Measurements from ENCODE around the gene ANAPC15.
"Not testable (repeated sequence)": the region's sequence is repeated elsewhere in the genome, so short reads cannot be mapped to it uniquely, and the experiment has no call there.

ANAPC15 gene

DNA sequence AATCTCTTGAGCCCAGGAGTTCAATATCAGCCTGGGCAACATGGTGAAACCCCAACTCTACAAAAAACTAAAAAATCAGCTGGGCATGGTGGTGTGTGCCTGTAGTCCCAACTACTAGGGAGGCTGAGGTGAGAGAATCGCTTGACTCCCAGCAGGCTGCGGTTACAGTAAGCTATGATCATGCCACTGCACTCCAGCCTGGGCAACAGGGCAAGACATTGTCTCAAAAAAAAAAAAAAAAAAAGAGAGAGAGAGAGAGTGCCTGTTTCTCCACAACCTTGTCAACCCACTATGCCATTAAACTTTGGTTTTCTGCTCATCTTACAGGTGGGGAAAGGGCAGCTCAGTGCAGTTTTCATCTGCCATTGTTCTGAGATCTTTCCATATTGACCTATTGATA, 28.2 kb upstream of the ANAPC15 start:
- no peak overlapping the region for H3K4me3 ChIP-seq (ENCODE audit: low read depth, low read length)
- no peak overlapping the region for H3K9ac ChIP-seq (ENCODE audit: low read depth, low read length)
- no peaks in the 10 kb centered on the region for H3K4me1 ChIP-seq (ENCODE audit: control insufficient read depth, insufficient read depth, low read length)
- no peaks in the 10 kb centered on the region for H3K27me3 ChIP-seq (ENCODE audit: control insufficient read depth, insufficient read depth, low read length)
- no peaks in the 10 kb centered on the region for H3K36me3 ChIP-seq (ENCODE audit: control insufficient read depth, insufficient read depth, low read length)
- no peaks in the 10 kb centered on the region for H3K9me3 ChIP-seq (ENCODE audit: control insufficient read depth, insufficient read depth, low read length)

DNA sequence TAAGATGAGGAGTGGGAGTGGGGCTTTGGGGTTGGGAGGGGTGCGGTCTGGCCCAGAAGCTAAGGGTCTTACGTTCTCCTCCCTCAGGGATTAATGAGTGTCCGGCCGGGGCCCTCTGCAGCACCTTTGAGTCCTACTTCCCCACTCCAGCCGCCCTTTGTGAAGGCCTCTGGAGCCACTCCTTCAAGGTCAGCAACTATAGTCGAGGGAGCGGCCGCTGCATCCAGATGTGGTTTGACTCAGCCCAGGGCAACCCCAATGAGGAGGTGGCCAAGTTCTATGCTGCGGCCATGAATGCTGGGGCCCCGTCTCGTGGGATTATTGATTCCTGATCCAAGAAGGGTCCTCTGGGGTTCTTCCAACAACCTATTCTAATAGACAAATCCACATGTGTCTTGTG, 27.0 kb upstream of the ANAPC15 start:
- no peaks in the 10 kb centered on the region for H3K27me3 ChIP-seq (ENCODE audit: control insufficient read depth, insufficient read depth, low read length)

GRCh38 chr11:72138821-72139390, 26.4 kb upstream of the ANAPC15 start:
- H3K9ac ChIP-seq (ENCODE audit: low read depth, low read length), result no peak overlapping the region
- no peaks in the 10 kb centered on the region for H3K27me3 ChIP-seq (ENCODE audit: control insufficient read depth, insufficient read depth, low read length)
- H3K9me3 ChIP-seq (ENCODE audit: control insufficient read depth, insufficient read depth, low read length), result no peaks in the 10 kb centered on the region
- no peaks in the 10 kb centered on the region for H3K4me1 ChIP-seq (ENCODE audit: control insufficient read depth, insufficient read depth, low read length)
- no peak overlapping the region for H3K4me3 ChIP-seq (ENCODE audit: low read depth, low read length)
- no peaks in the 10 kb centered on the region for H3K36me3 ChIP-seq (ENCODE audit: control insufficient read depth, insufficient read depth, low read length)

More for the DNA sequence above, 27.0 kb upstream of the ANAPC15 start:
- Histone ChIP-seq H3K9ac (ENCODE audit: low read depth, low read length) (no peak overlapping the region), H3K9me3 (ENCODE audit: control insufficient read depth, insufficient read depth, low read length) (no peaks in the 10 kb centered on the region), H3K4me1 (ENCODE audit: control insufficient read depth, insufficient read depth, low read length) (no peaks in the 10 kb centered on the region), H3K4me3 (ENCODE audit: low read depth, low read length) (no peak overlapping the region), H3K36me3 (ENCODE audit: control insufficient read depth, insufficient read depth, low read length) (no peaks in the 10 kb centered on the region)

DNA sequence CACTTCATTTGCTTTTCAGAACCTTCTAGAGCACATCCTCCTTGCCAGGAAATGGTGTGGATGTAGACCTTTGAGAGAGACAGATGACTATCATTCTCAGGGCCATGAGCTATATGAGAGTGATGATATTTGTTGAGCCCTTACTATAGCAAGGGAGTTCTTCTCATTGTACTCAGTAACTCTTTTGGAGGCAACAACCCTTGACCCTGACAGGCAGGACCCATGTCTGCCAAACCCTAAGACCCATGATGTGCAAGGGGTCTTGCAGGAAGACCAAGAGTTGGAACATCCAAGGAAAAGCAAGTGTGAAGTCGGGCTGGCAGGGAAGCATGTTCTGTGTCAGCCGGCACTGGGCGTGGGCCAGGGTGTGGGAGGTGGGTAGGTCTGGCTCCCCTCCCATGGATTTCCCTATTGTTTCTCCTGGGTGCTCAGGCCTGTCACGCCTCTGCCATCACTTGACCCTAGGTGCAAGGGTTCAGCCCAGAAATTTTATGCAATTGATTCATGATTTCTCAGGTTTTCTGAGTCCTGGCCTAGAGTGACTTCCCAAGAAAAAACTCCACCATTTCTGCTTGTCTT, 24.3 kb upstream of the ANAPC15 start:
- Histone ChIP-seq H3K36me3 (ENCODE audit: control insufficient read depth, insufficient read depth, low read length) (no peaks in the 10 kb centered on the region), H3K9me3 (ENCODE audit: control insufficient read depth, insufficient read depth, low read length) (no peaks in the 10 kb centered on the region), H3K4me3 (ENCODE audit: low read depth, low read length) (no peak overlapping the region), H3K4me1 (ENCODE audit: control insufficient read depth, insufficient read depth, low read length) (no peaks in the 10 kb centered on the region), H3K9ac (ENCODE audit: low read depth, low read length) (no peak overlapping the region), H3K27me3 (ENCODE audit: control insufficient read depth, insufficient read depth, low read length) (peaks cover 2% of the 10 kb centered on the region)

DNA sequence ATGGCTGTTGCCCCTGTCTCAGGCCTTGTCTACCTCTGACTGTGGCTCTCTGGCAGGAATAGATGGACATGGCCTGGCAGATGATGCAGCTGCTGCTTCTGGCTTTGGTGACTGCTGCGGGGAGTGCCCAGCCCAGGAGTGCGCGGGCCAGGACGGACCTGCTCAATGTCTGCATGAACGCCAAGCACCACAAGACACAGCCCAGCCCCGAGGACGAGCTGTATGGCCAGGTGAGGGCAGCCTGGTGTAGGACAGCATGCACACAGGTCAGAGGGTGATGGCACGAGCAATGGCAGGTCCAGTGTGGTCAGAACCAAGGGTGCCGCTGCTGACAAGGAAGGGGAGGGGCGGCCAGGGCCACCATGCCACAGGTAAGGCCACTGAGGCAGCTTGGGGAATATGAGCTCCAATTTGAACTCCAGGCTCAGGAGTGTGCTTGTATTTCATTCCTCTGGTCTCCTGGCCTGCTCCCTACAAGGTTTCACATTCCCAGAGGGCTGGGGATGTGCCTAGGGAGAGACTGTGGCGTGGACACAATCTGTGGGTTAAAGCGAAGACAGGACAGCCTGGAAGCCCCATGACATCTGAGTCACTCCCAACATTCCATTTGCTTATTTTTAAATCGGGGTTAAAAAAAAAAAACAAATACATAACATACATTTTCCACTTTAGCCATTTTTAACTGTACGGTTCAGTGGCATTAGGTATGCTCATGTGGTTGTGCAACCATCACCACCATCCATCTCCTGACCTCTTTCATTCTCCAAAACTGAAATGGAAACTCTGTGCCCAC, 23.6 kb upstream of the ANAPC15 start:
- Histone ChIP-seq H3K4me1 (ENCODE audit: control insufficient read depth, insufficient read depth, low read length) (no peaks in the 10 kb centered on the region), H3K27me3 (ENCODE audit: control insufficient read depth, insufficient read depth, low read length) (peaks cover 2% of the 10 kb centered on the region), H3K9me3 (ENCODE audit: control insufficient read depth, insufficient read depth, low read length) (no peaks in the 10 kb centered on the region), H3K36me3 (ENCODE audit: control insufficient read depth, insufficient read depth, low read length) (no peaks in the 10 kb centered on the region), H3K9ac (ENCODE audit: low read depth, low read length) (no peak overlapping the region), H3K4me3 (ENCODE audit: low read depth, low read length) (no peak overlapping the region)

- H3K27me3 ChIP-seq (ENCODE audit: control insufficient read depth, insufficient read depth, low read length); H3K4me1 ChIP-seq (ENCODE audit: control insufficient read depth, insufficient read depth, low read length): not testable (repeated sequence)
Measured at GRCh38 chr11:72135473-72135872, 23.0 kb upstream of the ANAPC15 start, which contains the start of gene FOLR3. TSS of gene FOLR3 (plus strand) at chr11:72135725. CDS start at chr11:72135953, 228 bp downstream.

DNA sequence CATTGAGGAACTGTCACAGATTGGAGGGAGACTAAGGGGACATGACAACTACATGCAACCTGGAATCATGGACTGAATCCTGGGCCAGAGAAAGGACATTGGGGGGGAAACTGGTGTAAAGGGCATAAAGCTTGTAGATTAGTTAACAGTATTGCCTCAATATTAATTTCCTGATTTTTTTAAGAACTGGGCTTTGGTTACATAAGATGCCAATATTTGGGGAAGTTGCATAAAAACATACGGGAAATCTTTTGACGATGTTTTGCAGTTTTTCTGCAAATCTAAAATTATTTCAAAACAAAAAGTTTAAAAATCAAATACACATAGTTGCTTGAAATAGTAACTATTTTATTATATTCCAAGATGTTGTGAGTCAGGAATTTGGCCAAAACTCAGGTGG, 20.2 kb upstream of the ANAPC15 start:
- Histone ChIP-seq H3K4me3 (ENCODE audit: low read depth, low read length) (no peak overlapping the region), H3K36me3 (ENCODE audit: control insufficient read depth, insufficient read depth, low read length) (no peaks in the 10 kb centered on the region), H3K9me3 (ENCODE audit: control insufficient read depth, insufficient read depth, low read length) (peaks cover 5% of the 10 kb centered on the region), H3K27me3 (ENCODE audit: control insufficient read depth, insufficient read depth, low read length) (peaks cover 2% of the 10 kb centered on the region), H3K4me1 (ENCODE audit: control insufficient read depth, insufficient read depth, low read length) (no peaks in the 10 kb centered on the region), H3K9ac (ENCODE audit: low read depth, low read length) (no peak overlapping the region)

More at GRCh38 chr11:72135473-72135872, 23.0 kb upstream of the ANAPC15 start, which contains the start of gene FOLR3:
- not testable (repeated sequence) for H3K9me3 ChIP-seq (ENCODE audit: control insufficient read depth, insufficient read depth, low read length); H3K9ac ChIP-seq (ENCODE audit: low read depth, low read length); H3K36me3 ChIP-seq (ENCODE audit: control insufficient read depth, insufficient read depth, low read length); H3K4me3 ChIP-seq (ENCODE audit: low read depth, low read length)

GRCh38 chr11:72129381-72129780, 16.9 kb upstream of the ANAPC15 start:
- Histone ChIP-seq H3K4me3 (ENCODE audit: low read depth, low read length) (no peak overlapping the region), H3K4me1 (ENCODE audit: control insufficient read depth, insufficient read depth, low read length) (no peaks in the 10 kb centered on the region), H3K9ac (ENCODE audit: low read depth, low read length) (no peak overlapping the region), H3K9me3 (ENCODE audit: control insufficient read depth, insufficient read depth, low read length) (peaks cover 5% of the 10 kb centered on the region), H3K27me3 (ENCODE audit: control insufficient read depth, insufficient read depth, low read length) (peaks cover 2% of the 10 kb centered on the region), H3K36me3 (ENCODE audit: control insufficient read depth, insufficient read depth, low read length) (no peaks in the 10 kb centered on the region)

DNA sequence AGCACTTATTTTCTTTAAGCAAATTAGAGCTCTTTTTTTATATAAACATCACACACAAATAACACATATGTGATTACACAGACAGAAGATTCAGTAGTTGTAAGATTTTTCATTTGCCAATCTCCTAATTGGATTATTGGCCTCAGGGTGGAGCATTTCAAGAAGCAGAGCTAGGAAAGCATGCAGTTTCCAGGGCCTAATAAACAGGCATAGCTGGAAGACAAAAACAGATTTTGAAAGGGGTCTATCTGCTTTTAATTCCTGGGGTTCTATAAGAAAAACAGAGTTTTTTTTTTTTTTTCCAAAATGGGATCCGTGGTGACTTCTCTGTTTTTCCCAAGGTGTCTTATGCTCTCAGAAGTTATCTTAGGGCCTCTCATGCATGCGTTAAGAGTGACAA, 15.4 kb upstream of the ANAPC15 start:
- H3K9me3 ChIP-seq (ENCODE audit: control insufficient read depth, insufficient read depth, low read length), result peaks cover 5% of the 10 kb centered on the region
- H3K4me1 ChIP-seq (ENCODE audit: control insufficient read depth, insufficient read depth, low read length), result no peaks in the 10 kb centered on the region
- no peaks in the 10 kb centered on the region for H3K36me3 ChIP-seq (ENCODE audit: control insufficient read depth, insufficient read depth, low read length)
- no peak overlapping the region for H3K9ac ChIP-seq (ENCODE audit: low read depth, low read length)
- H3K27me3 ChIP-seq (ENCODE audit: control insufficient read depth, insufficient read depth, low read length), result peaks cover under 1% of the 10 kb centered on the region
- H3K4me3 ChIP-seq (ENCODE audit: low read depth, low read length), result no peak overlapping the region

GRCh38 chr11:72125956-72126355, 13.5 kb upstream of the ANAPC15 start:
- Histone ChIP-seq H3K4me1 (ENCODE audit: control insufficient read depth, insufficient read depth, low read length) (no peaks in the 10 kb centered on the region), H3K27me3 (ENCODE audit: control insufficient read depth, insufficient read depth, low read length) (no peaks in the 10 kb centered on the region), H3K9ac (ENCODE audit: low read depth, low read length) (no peak overlapping the region), H3K36me3 (ENCODE audit: control insufficient read depth, insufficient read depth, low read length) (no peaks in the 10 kb centered on the region), H3K4me3 (ENCODE audit: low read depth, low read length) (no peak overlapping the region), H3K9me3 (ENCODE audit: control insufficient read depth, insufficient read depth, low read length) (peaks cover 5% of the 10 kb centered on the region)

DNA sequence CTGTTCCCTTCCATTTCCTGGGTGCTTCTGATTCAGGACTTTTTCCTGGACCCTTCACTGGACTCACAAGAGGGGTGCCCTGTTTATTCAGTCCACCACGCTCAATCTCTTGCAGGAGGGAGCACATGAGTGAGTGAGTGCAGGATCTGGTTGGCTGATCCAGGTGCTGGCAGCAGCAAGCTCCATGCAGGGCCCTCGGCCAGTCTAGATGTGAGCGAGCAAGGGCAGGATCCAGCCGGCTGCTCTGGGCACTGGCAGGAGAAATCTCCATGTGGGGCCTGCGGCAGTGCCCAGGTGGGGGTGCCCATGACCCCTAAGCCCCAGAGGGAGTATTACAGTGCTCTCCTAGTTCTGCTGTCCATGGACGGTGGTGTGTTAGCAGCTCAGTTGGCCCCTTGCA, 11.6 kb upstream of the ANAPC15 start:
- Histone ChIP-seq H3K4me3 (ENCODE audit: low read depth, low read length) (no peak overlapping the region), H3K36me3 (ENCODE audit: control insufficient read depth, insufficient read depth, low read length) (no peaks in the 10 kb centered on the region), H3K9me3 (ENCODE audit: control insufficient read depth, insufficient read depth, low read length) (peaks cover 5% of the 10 kb centered on the region), H3K4me1 (ENCODE audit: control insufficient read depth, insufficient read depth, low read length) (no peaks in the 10 kb centered on the region), H3K27me3 (ENCODE audit: control insufficient read depth, insufficient read depth, low read length) (no peaks in the 10 kb centered on the region), H3K9ac (ENCODE audit: low read depth, low read length) (no peak overlapping the region)

- peaks cover 3% of the 10 kb centered on the region for H3K9me3 ChIP-seq (ENCODE audit: control insufficient read depth, insufficient read depth, low read length)
- no peak overlapping the region for H3K4me3 ChIP-seq (ENCODE audit: low read depth, low read length)
- H3K9ac ChIP-seq (ENCODE audit: low read depth, low read length), result no peak overlapping the region
- H3K36me3 ChIP-seq (ENCODE audit: control insufficient read depth, insufficient read depth, low read length), result no peaks in the 10 kb centered on the region
- H3K4me1 ChIP-seq (ENCODE audit: control insufficient read depth, insufficient read depth, low read length), result no peaks in the 10 kb centered on the region
- H3K27me3 ChIP-seq (ENCODE audit: control insufficient read depth, insufficient read depth, low read length), result no peaks in the 10 kb centered on the region
Measured at GRCh38 chr11:72123117-72123653, 10.7 kb upstream of the ANAPC15 start.

Data from iPS-15b (cell line).